DOHH2 (cell line): ENCODE data around the gene SKAP1.
"Not testable (repeated sequence)": the region's sequence is repeated elsewhere in the genome, so short reads cannot be mapped to it uniquely, and the experiment has no call there.

ENCODE experiments used
- CTCF ChIP-seq: fragments of 200-600 bp; sonication (generic); IDR thresholded peaks from one replicate; pipeline ENCODE4 v1.5.1; 2014; ENCODE audit warnings: antibody characterized with exemption, mild to moderate bottlenecking, low read depth, low read length; ENCODE audit not compliant: poor library complexity, severe bottlenecking
- EZH2phosphoT487 ChIP-seq: fragments of 200-600 bp; sonication (generic); IDR thresholded peaks from 2 replicates; pipeline ENCODE4 v1.6.1; 2017; ENCODE audit warnings: borderline replicate concordance, mild to moderate bottlenecking, antibody characterized with exemption, low read length, moderate library complexity, mixed read lengths

GRCh38 chr17:48245465-48246033 lies 184.5 kb downstream of the SKAP1 start:
- TF ChIP-seq CTCF, EZH2phosphoT487: not testable (repeated sequence)
